Femur (tissue), 1 donor: Measurements from ENCODE around the gene DPEP1.
"Not testable (repeated sequence)": the region's sequence is repeated elsewhere in the genome, so short reads cannot be mapped to it uniquely, and the experiment has no call there.

Experiments
- DNase-seq: peaks from one replicate; pipeline ENCODE4 v3.0.0-alpha.2; 2017

The DPEP1 gene

GRCh38 chr16:89577055-89577759, 36.2 kb upstream of the DPEP1 start:
- DNase-seq = no peak

- DNase-seq = no peak
Observed at GRCh38 chr16:89579351-89579750, 34.1 kb upstream of the DPEP1 start.

- no peak for DNase-seq
Observed at GRCh38 chr16:89581045-89581695, 32.3 kb upstream of the DPEP1 start.

GRCh38 chr16:89581861-89582563, 31.4 kb upstream of the DPEP1 start:
- DNase-seq = no peak

- DNase-seq = no peak
Observed at GRCh38 chr16:89582614-89583196, 30.7 kb upstream of the DPEP1 start.

GRCh38 chr16:89583197-89583894, 30.1 kb upstream of the DPEP1 start:
- no peak for DNase-seq

GRCh38 chr16:89583895-89584644, 29.4 kb upstream of the DPEP1 start:
- DNase-seq = no peak

GRCh38 chr16:89584768-89585549, 28.5 kb upstream of the DPEP1 start:
- DNase-seq = no peak

- no peak for DNase-seq
Observed at GRCh38 chr16:89586218-89586617, 27.2 kb upstream of the DPEP1 start.

GRCh38 chr16:89586853-89587252, 26.6 kb upstream of the DPEP1 start:
- DNase-seq = no peak

- not testable (repeated sequence) for DNase-seq
Observed at GRCh38 chr16:89587676-89588075, 25.8 kb upstream of the DPEP1 start.

GRCh38 chr16:89588413-89589109, 24.9 kb upstream of the DPEP1 start:
- no peak for DNase-seq

GRCh38 chr16:89589241-89589926, 24.1 kb upstream of the DPEP1 start:
- DNase-seq = no peak

GRCh38 chr16:89593841-89594240, 19.6 kb upstream of the DPEP1 start:
- DNase-seq = no peak

GRCh38 chr16:89595330-89596060, 17.9 kb upstream of the DPEP1 start:
- no peak for DNase-seq

- DNase-seq = no peak
Observed at GRCh38 chr16:89596061-89596689, 17.3 kb upstream of the DPEP1 start.

- DNase-seq = no peak
Observed at GRCh38 chr16:89596957-89597649, 16.3 kb upstream of the DPEP1 start.

GRCh38 chr16:89598199-89598598, 15.2 kb upstream of the DPEP1 start:
- no peak for DNase-seq
